NCI-H510A treated with DMSO at 0.1 percent for 48 hours (cell line): ENCODE data around the gene PRKN.
"Not testable (repeated sequence)": the region's sequence is repeated elsewhere in the genome, so short reads cannot be mapped to it uniquely, and the experiment has no call there.

ENCODE experiments used
- DNase-seq: peaks from one replicate; lab custom pipeline; 2025; lab: John Stamatoyannopoulos, UW

Gene PRKN

GRCh38 chr6:161347988-161348627 lies 1379.5 kb downstream of the PRKN start:
- DNase-seq: no peak

GRCh38 chr6:161347125-161347524 lies 1380.4 kb downstream of the PRKN start:
- DNase-seq: no peak

- DNase-seq: no peak
Measured at GRCh38 chr6:161346717-161347116, 1380.8 kb downstream of the PRKN start.

GRCh38 chr6:161344626-161345025 lies 1382.9 kb downstream of the PRKN start:
- DNase-seq: no peak

GRCh38 chr6:161342039-161342438 lies 1385.5 kb downstream of the PRKN start:
- no peak for DNase-seq

GRCh38 chr6:161341638-161342037 lies 1385.9 kb downstream of the PRKN start:
- DNase-seq: no peak

GRCh38 chr6:161338015-161338414 lies 1389.6 kb downstream of the PRKN start:
- no peak for DNase-seq

GRCh38 chr6:161336479-161336878 lies 1391.1 kb downstream of the PRKN start:
- DNase-seq: no peak

GRCh38 chr6:161333410-161333809 lies 1394.2 kb downstream of the PRKN start:
- DNase-seq: no peak

- not testable (repeated sequence) for DNase-seq
Measured at GRCh38 chr6:161331402-161332081, 1396.0 kb downstream of the PRKN start.

- DNase-seq: no peak
Measured at GRCh38 chr6:161327360-161327953, 1400.1 kb downstream of the PRKN start.

- no peak for DNase-seq
Measured at GRCh38 chr6:161319231-161319630, 1408.3 kb downstream of the PRKN start.

GRCh38 chr6:161318456-161318855 lies 1409.1 kb downstream of the PRKN start:
- DNase-seq: no peak

GRCh38 chr6:161316531-161316930 lies 1411.0 kb downstream of the PRKN start:
- DNase-seq: no peak

- DNase-seq: not testable (repeated sequence)
Measured at GRCh38 chr6:161315246-161315917, 1412.2 kb downstream of the PRKN start.

GRCh38 chr6:161314541-161315245 lies 1412.9 kb downstream of the PRKN start:
- DNase-seq: not testable (repeated sequence)

- DNase-seq: no peak
Measured at GRCh38 chr6:161313940-161314509, 1413.5 kb downstream of the PRKN start.

- DNase-seq: not testable (repeated sequence)
Measured at GRCh38 chr6:161313475-161313874, 1414.1 kb downstream of the PRKN start.

GRCh38 chr6:161309774-161310173 lies 1417.8 kb downstream of the PRKN start:
- not testable (repeated sequence) for DNase-seq

- no peak for DNase-seq
Measured at GRCh38 chr6:161308075-161308655, 1419.4 kb downstream of the PRKN start.

GRCh38 chr6:161305860-161306259 lies 1421.7 kb downstream of the PRKN start:
- no peak for DNase-seq
